ENCODE data around the gene PCMTD2.

PCMTD2 gene

GRCh38 chr20:64273109-64273508 is 17.6 kb downstream of the PCMTD2 start:
- Histone ChIP-seq H3K79me2 (ENCODE audit: insufficient read depth, low read length) (no peaks in the 10 kb centered on the region), H3K4me2 (ENCODE audit: low read depth, low read length, poor library complexity, severe bottlenecking) (no peak overlapping the region), H3K9ac (ENCODE audit: low read length) (no peak overlapping the region), H3K4me3 (ENCODE audit: insufficient read depth, low read length, poor library complexity, severe bottlenecking) (no peak overlapping the region), H3K36me3 (ENCODE audit: low read length) (no peaks in the 10 kb centered on the region), H3K27ac (ENCODE audit: low read depth, low read length) (no peak overlapping the region), H3F3A (ENCODE audit: insufficient read depth) (no peaks in the 10 kb centered on the region), H3K9me3 (ENCODE audit: insufficient read depth, low read length) (no peaks in the 10 kb centered on the region), H4K20me1 (ENCODE audit: low read depth, low read length) (no peaks in the 10 kb centered on the region), H2AFZ (ENCODE audit: low read depth, low read length, severe bottlenecking) (no peak overlapping the region), H3K27me3 (ENCODE audit: low read length) (no peaks in the 10 kb centered on the region), H3K9me2 (replicated peaks; ENCODE audit: insufficient read depth, low read length) (no peaks in the 10 kb centered on the region)
- no peak for TF ChIP-seq EZH2phosphoT487 (conservative IDR thresholded peaks at IDR 0.05; ENCODE audit: low read length)
- TF ChIP-seq, protein P1, sequence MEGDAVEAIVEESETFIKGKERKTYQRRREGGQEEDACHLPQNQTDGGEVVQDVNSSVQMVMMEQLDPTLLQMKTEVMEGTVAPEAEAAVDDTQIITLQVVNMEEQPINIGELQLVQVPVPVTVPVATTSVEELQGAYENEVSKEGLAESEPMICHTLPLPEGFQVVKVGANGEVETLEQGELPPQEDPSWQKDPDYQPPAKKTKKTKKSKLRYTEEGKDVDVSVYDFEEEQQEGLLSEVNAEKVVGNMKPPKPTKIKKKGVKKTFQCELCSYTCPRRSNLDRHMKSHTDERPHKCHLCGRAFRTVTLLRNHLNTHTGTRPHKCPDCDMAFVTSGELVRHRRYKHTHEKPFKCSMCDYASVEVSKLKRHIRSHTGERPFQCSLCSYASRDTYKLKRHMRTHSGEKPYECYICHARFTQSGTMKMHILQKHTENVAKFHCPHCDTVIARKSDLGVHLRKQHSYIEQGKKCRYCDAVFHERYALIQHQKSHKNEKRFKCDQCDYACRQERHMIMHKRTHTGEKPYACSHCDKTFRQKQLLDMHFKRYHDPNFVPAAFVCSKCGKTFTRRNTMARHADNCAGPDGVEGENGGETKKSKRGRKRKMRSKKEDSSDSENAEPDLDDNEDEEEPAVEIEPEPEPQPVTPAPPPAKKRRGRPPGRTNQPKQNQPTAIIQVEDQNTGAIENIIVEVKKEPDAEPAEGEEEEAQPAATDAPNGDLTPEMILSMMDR (IDR thresholded peaks at IDR 0.05; ENCODE audit: insufficient read depth, low read length, poor library complexity, severe bottlenecking), result no peak

DNA sequence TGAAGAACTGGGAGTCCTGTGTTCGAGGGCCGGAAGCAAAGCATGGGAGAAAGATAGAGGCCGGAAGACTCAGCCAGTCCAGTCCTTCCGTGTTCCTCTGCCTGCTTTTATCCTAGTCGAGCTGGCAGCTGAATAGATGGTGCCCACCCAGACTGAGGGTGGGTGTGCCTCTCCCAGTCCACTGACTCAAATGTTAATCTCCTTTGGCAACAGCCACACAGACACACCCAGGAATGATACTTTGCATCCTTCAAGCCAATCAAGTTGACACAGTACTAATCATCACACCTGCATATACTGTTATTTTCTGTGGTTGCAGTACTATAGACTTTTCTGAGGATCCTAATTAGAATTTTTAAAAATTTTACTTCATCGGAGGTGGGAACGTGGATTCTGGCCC is 21.3 kb downstream of the PCMTD2 start:
- Histone ChIP-seq H3K27me3 (ENCODE audit: low read length) (no peaks in the 10 kb centered on the region), H2AFZ (ENCODE audit: low read depth, low read length, severe bottlenecking) (no peak overlapping the region), H3K9me2 (replicated peaks; ENCODE audit: insufficient read depth, low read length) (no peaks in the 10 kb centered on the region), H3K9ac (ENCODE audit: low read length) (no peak overlapping the region), H3K4me2 (ENCODE audit: low read depth, low read length, poor library complexity, severe bottlenecking) (no peak overlapping the region), H3K4me3 (ENCODE audit: insufficient read depth, low read length, poor library complexity, severe bottlenecking) (no peak overlapping the region), H3K9me3 (ENCODE audit: insufficient read depth, low read length) (no peaks in the 10 kb centered on the region), H3F3A (ENCODE audit: insufficient read depth) (no peaks in the 10 kb centered on the region), H3K79me2 (ENCODE audit: insufficient read depth, low read length) (no peaks in the 10 kb centered on the region), H3K36me3 (ENCODE audit: low read length) (no peaks in the 10 kb centered on the region), H3K27ac (ENCODE audit: low read depth, low read length) (no peak overlapping the region), H4K20me1 (ENCODE audit: low read depth, low read length) (no peaks in the 10 kb centered on the region)
- TF ChIP-seq EZH2phosphoT487 (conservative IDR thresholded peaks at IDR 0.05; ENCODE audit: low read length), result no peak
- TF ChIP-seq, protein P1 (IDR thresholded peaks at IDR 0.05; ENCODE audit: insufficient read depth, low read length, poor library complexity, severe bottlenecking), result no peak

DNA sequence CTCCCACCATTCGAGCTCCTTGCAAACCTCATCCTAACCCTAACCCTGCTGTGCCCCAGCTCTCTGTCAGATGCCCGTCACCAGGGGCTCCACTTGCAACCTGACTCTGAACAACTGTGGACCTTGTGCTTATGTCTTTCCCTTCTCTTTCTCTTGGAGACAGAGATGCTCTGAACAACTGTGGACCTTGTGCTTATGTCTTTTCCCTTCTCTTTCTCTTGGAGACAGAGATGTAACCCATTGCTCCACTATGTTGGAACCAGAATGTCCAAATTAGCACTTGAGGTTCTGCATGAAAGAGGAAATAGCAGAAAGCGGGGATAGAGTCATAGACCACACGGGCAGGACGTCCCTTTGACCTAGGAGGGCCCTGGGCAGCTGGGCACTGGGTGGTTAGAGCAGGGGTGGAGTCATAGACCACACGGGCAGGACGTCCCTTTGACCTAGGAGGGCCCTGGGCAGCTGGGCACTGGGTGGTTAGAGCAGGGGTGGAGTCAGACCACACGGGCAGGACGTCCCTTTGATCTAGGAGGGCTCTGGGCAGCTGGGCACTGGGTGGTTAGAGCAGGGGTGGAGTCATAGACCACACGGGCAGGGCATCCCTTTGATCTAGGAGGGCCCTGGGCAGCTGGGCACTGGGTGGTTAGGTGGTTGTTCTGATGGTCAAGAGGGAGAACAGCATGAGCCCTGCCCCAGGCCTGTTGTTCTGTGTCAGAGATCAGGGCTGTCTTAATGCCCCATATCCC is 22.2 kb downstream of the PCMTD2 start:
- no peak overlapping the region for H3K9ac ChIP-seq (ENCODE audit: low read length)
- H3K79me2 ChIP-seq (ENCODE audit: insufficient read depth, low read length), result no peaks in the 10 kb centered on the region
- H2AFZ ChIP-seq (ENCODE audit: low read depth, low read length, severe bottlenecking), result no peak overlapping the region
- no peak overlapping the region for H3K27ac ChIP-seq (ENCODE audit: low read depth, low read length)
- no peak overlapping the region for H3K4me3 ChIP-seq (ENCODE audit: insufficient read depth, low read length, poor library complexity, severe bottlenecking)
- no peaks in the 10 kb centered on the region for H3K9me2 ChIP-seq (replicated peaks; ENCODE audit: insufficient read depth, low read length)
- TF ChIP-seq, protein P1 (IDR thresholded peaks at IDR 0.05; ENCODE audit: insufficient read depth, low read length, poor library complexity, severe bottlenecking), result no peak
- no peak for TF ChIP-seq EZH2phosphoT487 (conservative IDR thresholded peaks at IDR 0.05; ENCODE audit: low read length)
- no peaks in the 10 kb centered on the region for H3K36me3 ChIP-seq (ENCODE audit: low read length)
- no peaks in the 10 kb centered on the region for H3K9me3 ChIP-seq (ENCODE audit: insufficient read depth, low read length)
- H3K4me2 ChIP-seq (ENCODE audit: low read depth, low read length, poor library complexity, severe bottlenecking), result no peak overlapping the region
- no peaks in the 10 kb centered on the region for H4K20me1 ChIP-seq (ENCODE audit: low read depth, low read length)
- H3K27me3 ChIP-seq (ENCODE audit: low read length), result no peaks in the 10 kb centered on the region
- no peaks in the 10 kb centered on the region for H3F3A ChIP-seq (ENCODE audit: insufficient read depth)
